HepG2 (cell line): ENCODE measurements around the gene ABCB11. TPM values are rescaled to one million over a fixed set of nuclear protein-coding genes. Genes with fewer than 3 reads are reported as not detected.

Experiments
- AHR ChIP-seq: IDR thresholded peaks from 2 replicates; pipeline ENCODE4 v1.6.1; 2018; ENCODE audit warnings: missing genetic modification reagents, missing compliant biosample characterization
- HOXA7 ChIP-seq: sonication (generic); formaldehyde crosslinking; IDR thresholded peaks from 2 replicates; pipeline ENCODE4 v1.8.1; 2022; ENCODE audit warnings: mild to moderate bottlenecking, missing genetic modification reagents, moderate library complexity
- PRPF4 ChIP-seq: fragments of 200-400 bp; formaldehyde crosslinking; IDR thresholded peaks from 2 replicates; pipeline ENCODE4 v1.6.1; 2016; ENCODE audit warnings: low read length, low read depth; ENCODE audit not compliant: poor library complexity, severe bottlenecking
- RAD21 ChIP-seq: fragments of 450-650 bp; formaldehyde crosslinking; IDR thresholded peaks from 2 replicates; pipeline ENCODE4 v1.5.0; 2020; ENCODE audit warnings: mild to moderate bottlenecking
- SALL1 ChIP-seq: sonication (generic); formaldehyde crosslinking; IDR thresholded peaks from 2 replicates; pipeline ENCODE4 v1.8.0; 2022; ENCODE audit warnings: mild to moderate bottlenecking, missing genetic modification reagents
- SMARCE1 ChIP-seq: fragments of 450-650 bp; IDR thresholded peaks from 2 replicates; pipeline ENCODE4 v1.6.1; 2017; ENCODE audit warnings: borderline replicate concordance
- SMC3 ChIP-seq: IDR thresholded peaks from 2 replicates; pipeline ENCODE4 v1.6.1; 2011; ENCODE audit warnings: low read length, improper control_type of control experiment
- STAG1 ChIP-seq: sonication (generic); formaldehyde crosslinking; IDR thresholded peaks from 2 replicates; pipeline ENCODE4 v1.4.0; 2020; ENCODE audit warnings: missing genetic modification reagents
- TMF1 ChIP-seq: sonication (generic); formaldehyde crosslinking; IDR thresholded peaks from 2 replicates; pipeline ENCODE4 v1.8.1; 2022; ENCODE audit warnings: low read depth, missing genetic modification reagents
- TSC22D2 ChIP-seq: sonication (generic); formaldehyde crosslinking; IDR thresholded peaks from 2 replicates; pipeline ENCODE4 v1.5.1; 2020; ENCODE audit warnings: missing genetic modification reagents, mild to moderate bottlenecking, borderline replicate concordance
- ZNF136 ChIP-seq: sonication (generic); formaldehyde crosslinking; IDR thresholded peaks from 2 replicates; pipeline ENCODE4 v1.8.1; 2022; ENCODE audit warnings: low read depth, mild to moderate bottlenecking, moderate library complexity, missing genetic modification reagents
- ZNF160 ChIP-seq: sonication (generic); formaldehyde crosslinking; IDR thresholded peaks from 2 replicates; pipeline ENCODE4 v1.8.0; 2022; ENCODE audit warnings: mild to moderate bottlenecking, inconsistent platforms, missing genetic modification reagents
- ZNF3 ChIP-seq: IDR thresholded peaks from 2 replicates; pipeline ENCODE4 v1.7.0; 2017; ENCODE audit warnings: inconsistent platforms
- ZNF350 ChIP-seq: sonication (generic); formaldehyde crosslinking; IDR thresholded peaks from 2 replicates; pipeline ENCODE4 v1.4.0; 2020; ENCODE audit warnings: mild to moderate bottlenecking, low read depth, missing genetic modification reagents, borderline replicate concordance
- ZNF432 ChIP-seq: sonication (generic); formaldehyde crosslinking; IDR thresholded peaks from 2 replicates; pipeline ENCODE4 v1.5.0; 2020; ENCODE audit warnings: missing genetic modification reagents, mild to moderate bottlenecking, borderline replicate concordance
- ZNF709 ChIP-seq: sonication (generic); formaldehyde crosslinking; IDR thresholded peaks from 2 replicates; pipeline ENCODE4 v1.5.0; 2020; ENCODE audit warnings: mild to moderate bottlenecking, missing genetic modification reagents
- ZNF749 ChIP-seq: sonication (generic); formaldehyde crosslinking; IDR thresholded peaks from 2 replicates; pipeline ENCODE4 v1.8.0; 2022; ENCODE audit warnings: mild to moderate bottlenecking, missing genetic modification reagents, moderate library complexity, borderline replicate concordance
- ZNF776 ChIP-seq: sonication (generic); formaldehyde crosslinking; IDR thresholded peaks from 2 replicates; pipeline ENCODE4 v1.4.0; 2020; ENCODE audit warnings: mild to moderate bottlenecking, missing genetic modification reagents
- polyA plus RNA-seq, 8 experiments: library from polyadenylated mRNA; depleted of rRNA in 3 of 8; stranded (reverse) in 7 of 8; unstranded in 1 of 8; fragments of >200 nt; fragmentation: Illumina TruSeq in 4 of 8; extraction: Trizol in 4 of 8; gene quantifications; 2 replicates each; pipeline versions ENCODE4 v1.2.1 to v1.2.3, GENCODE V29; 2011 to 2016; ENCODE audit warnings: low read depth in 4 of 8, missing spikeins in 1 of 8, mixed read lengths in 1 of 8; ENCODE audit not compliant: insufficient read depth in 1 of 8
- total RNA-seq, 5 experiments: library from RNA; depleted of rRNA; stranded (reverse); fragments of >200 nt; fragmentation: Illumina TruSeq; extraction: Trizol; gene quantifications; 2 replicates each; pipeline ENCODE4 v1.2.3, GENCODE V29; 2016; ENCODE audit warnings: low read depth in 1 of 5
- TF ChIP-seq, protein P1 (sequence below): IDR thresholded peaks from 2 replicates; pipeline ENCODE4 v1.6.1; 2016; ENCODE audit warnings: low read depth, missing genetic modification reagents, missing compliant biosample characterization
- TF ChIP-seq, protein P2 (sequence below): sonication (generic); formaldehyde crosslinking; IDR thresholded peaks from 2 replicates; pipeline ENCODE4 v1.8.1; 2023; ENCODE audit warnings: missing genetic modification reagents, mild to moderate bottlenecking, borderline replicate concordance
- TF ChIP-seq, protein P3 (sequence below): sonication (generic); formaldehyde crosslinking; IDR thresholded peaks from 2 replicates; pipeline ENCODE4 v1.5.0; 2020; ENCODE audit warnings: mild to moderate bottlenecking, missing genetic modification reagents, moderate library complexity

ABCB11 gene
- total and polyA plus RNA-seq, 2 of the 13 experiments (the other 11 are each of a cell fraction or from before 2014, with no cell fraction given): not detected

DNA sequence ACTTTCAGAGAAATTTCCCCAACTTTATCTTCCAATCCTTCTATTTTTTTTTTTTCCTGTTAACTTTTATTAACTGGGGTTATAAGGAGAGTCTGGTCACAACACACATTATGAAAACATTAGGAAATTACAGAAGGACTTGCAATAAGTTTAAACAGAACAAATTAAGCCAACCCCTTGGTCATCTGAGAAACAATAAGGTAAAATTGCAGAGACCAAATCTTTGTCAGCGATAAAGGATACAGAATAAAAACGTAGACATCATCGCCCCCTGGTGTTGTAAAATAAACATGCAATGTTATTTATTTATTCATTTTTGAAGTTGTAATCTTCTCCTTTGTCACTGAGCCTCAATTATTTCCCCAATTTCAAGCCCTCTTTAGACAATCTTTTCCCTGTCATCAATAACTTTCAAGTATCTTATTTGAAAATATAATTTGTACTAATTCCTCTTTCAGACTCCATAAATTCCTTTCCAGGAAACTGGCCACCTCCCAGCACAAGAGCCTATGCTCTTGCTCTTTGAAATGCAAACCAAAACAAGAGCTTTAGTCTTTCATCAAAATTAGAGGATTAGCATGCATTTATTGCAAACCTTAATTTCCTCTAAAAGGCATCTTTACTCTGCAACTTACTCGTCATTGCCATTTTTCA lies 110.5 kb downstream of the ABCB11 start (continued):
- TF ChIP-seq, protein P1, sequence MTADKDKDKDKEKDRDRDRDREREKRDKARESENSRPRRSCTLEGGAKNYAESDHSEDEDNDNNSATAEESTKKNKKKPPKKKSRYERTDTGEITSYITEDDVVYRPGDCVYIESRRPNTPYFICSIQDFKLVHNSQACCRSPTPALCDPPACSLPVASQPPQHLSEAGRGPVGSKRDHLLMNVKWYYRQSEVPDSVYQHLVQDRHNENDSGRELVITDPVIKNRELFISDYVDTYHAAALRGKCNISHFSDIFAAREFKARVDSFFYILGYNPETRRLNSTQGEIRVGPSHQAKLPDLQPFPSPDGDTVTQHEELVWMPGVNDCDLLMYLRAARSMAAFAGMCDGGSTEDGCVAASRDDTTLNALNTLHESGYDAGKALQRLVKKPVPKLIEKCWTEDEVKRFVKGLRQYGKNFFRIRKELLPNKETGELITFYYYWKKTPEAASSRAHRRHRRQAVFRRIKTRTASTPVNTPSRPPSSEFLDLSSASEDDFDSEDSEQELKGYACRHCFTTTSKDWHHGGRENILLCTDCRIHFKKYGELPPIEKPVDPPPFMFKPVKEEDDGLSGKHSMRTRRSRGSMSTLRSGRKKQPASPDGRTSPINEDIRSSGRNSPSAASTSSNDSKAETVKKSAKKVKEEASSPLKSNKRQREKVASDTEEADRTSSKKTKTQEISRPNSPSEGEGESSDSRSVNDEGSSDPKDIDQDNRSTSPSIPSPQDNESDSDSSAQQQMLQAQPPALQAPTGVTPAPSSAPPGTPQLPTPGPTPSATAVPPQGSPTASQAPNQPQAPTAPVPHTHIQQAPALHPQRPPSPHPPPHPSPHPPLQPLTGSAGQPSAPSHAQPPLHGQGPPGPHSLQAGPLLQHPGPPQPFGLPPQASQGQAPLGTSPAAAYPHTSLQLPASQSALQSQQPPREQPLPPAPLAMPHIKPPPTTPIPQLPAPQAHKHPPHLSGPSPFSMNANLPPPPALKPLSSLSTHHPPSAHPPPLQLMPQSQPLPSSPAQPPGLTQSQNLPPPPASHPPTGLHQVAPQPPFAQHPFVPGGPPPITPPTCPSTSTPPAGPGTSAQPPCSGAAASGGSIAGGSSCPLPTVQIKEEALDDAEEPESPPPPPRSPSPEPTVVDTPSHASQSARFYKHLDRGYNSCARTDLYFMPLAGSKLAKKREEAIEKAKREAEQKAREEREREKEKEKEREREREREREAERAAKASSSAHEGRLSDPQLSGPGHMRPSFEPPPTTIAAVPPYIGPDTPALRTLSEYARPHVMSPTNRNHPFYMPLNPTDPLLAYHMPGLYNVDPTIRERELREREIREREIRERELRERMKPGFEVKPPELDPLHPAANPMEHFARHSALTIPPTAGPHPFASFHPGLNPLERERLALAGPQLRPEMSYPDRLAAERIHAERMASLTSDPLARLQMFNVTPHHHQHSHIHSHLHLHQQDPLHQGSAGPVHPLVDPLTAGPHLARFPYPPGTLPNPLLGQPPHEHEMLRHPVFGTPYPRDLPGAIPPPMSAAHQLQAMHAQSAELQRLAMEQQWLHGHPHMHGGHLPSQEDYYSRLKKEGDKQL (CRISPR knock-in tag): no peak
- TF ChIP-seq SALL1 (CRISPR knock-in tag): no peak
- no peak for TF ChIP-seq ZNF3 (CRISPR knock-in tag)
- no peak for TF ChIP-seq TSC22D2
- TF ChIP-seq PRPF4: no peak
- no peak for TF ChIP-seq SMARCE1
- TF ChIP-seq SMC3: peak; percentile 73; the same call in 1 of the 2 replicates
- no peak for TF ChIP-seq ZNF776
- 0 out of 2 replicates have a peak, but pooled peaks have one; percentile 22 for TF ChIP-seq RAD21
- no peak for TF ChIP-seq TMF1
- no peak for TF ChIP-seq ZNF136
- peak; percentile 87 for TF ChIP-seq STAG1 (CRISPR knock-in tag)
- TF ChIP-seq ZNF749 (CRISPR knock-in tag): no peak
- TF ChIP-seq ZNF709 (CRISPR knock-in tag): no peak
- no peak for TF ChIP-seq ZNF432 (CRISPR knock-in tag)
- TF ChIP-seq ZNF160 (CRISPR knock-in tag): no peak
- TF ChIP-seq HOXA7 (CRISPR knock-in tag): no peak
- TF ChIP-seq ZNF350 (CRISPR knock-in tag): no peak
- TF ChIP-seq, protein P2, sequence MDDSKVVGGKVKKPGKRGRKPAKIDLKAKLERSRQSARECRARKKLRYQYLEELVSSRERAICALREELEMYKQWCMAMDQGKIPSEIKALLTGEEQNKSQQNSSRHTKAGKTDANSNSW: no peak
- TF ChIP-seq, protein P3, sequence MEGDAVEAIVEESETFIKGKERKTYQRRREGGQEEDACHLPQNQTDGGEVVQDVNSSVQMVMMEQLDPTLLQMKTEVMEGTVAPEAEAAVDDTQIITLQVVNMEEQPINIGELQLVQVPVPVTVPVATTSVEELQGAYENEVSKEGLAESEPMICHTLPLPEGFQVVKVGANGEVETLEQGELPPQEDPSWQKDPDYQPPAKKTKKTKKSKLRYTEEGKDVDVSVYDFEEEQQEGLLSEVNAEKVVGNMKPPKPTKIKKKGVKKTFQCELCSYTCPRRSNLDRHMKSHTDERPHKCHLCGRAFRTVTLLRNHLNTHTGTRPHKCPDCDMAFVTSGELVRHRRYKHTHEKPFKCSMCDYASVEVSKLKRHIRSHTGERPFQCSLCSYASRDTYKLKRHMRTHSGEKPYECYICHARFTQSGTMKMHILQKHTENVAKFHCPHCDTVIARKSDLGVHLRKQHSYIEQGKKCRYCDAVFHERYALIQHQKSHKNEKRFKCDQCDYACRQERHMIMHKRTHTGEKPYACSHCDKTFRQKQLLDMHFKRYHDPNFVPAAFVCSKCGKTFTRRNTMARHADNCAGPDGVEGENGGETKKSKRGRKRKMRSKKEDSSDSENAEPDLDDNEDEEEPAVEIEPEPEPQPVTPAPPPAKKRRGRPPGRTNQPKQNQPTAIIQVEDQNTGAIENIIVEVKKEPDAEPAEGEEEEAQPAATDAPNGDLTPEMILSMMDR (CRISPR knock-in tag): peak; percentile 73
- no peak for TF ChIP-seq AHR (CRISPR knock-in tag)
- TF ChIP-seq, all 625 proteins: peak for 6
